ENCODE data around the gene KLHL10.

Gene KLHL10

DNA sequence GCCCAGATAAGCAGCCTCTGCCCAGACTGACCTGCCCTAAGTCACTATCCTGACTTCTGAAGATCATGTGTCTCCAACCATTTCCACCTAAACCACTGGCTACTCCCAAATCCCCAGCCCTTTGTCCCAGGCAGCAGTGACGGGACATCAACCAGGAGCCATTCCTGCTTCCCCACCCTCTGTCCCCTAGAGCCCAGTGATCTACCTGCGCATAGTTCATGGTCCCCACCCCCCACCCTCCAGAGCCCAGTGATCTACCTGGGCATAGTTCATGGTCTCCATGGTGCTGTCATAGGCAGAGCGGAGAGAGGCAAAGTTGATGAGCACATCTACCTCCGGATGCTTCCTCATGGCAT lies 54.4 kb downstream of the KLHL10 start:
- no peak for DNase-seq (ENCODE audit: extremely low read depth, low read depth)
- TF ChIP-seq, protein P1, sequence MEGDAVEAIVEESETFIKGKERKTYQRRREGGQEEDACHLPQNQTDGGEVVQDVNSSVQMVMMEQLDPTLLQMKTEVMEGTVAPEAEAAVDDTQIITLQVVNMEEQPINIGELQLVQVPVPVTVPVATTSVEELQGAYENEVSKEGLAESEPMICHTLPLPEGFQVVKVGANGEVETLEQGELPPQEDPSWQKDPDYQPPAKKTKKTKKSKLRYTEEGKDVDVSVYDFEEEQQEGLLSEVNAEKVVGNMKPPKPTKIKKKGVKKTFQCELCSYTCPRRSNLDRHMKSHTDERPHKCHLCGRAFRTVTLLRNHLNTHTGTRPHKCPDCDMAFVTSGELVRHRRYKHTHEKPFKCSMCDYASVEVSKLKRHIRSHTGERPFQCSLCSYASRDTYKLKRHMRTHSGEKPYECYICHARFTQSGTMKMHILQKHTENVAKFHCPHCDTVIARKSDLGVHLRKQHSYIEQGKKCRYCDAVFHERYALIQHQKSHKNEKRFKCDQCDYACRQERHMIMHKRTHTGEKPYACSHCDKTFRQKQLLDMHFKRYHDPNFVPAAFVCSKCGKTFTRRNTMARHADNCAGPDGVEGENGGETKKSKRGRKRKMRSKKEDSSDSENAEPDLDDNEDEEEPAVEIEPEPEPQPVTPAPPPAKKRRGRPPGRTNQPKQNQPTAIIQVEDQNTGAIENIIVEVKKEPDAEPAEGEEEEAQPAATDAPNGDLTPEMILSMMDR (IDR thresholded peaks at IDR 0.05; ENCODE audit: low read depth, low read length, missing control alignments), result no peak
- H3K4me3 ChIP-seq (replicated peaks; ENCODE audit: low read depth, low read length), result no peak overlapping the region

DNA sequence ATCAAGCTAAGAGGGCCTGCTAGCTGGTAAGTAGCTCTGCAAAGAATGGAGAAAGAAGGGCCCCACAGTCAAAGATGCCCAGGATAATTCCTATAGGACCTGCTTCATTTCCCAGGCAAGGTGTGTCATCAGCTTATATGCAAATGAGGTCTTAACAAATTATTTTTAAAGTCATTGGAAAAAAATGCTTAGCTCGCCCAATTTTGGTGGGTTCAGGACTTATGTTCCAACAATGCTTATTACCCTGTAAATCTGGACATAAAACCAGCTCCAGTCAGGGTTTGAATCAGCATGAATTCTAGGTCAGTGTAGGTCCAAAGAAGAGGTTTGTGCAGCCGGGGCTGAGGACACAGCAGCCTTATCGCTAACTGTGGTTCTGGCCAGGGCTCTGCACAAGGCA lies 55.8 kb downstream of the KLHL10 start:
- TF ChIP-seq, protein P1 (IDR thresholded peaks at IDR 0.05; ENCODE audit: low read depth, low read length, missing control alignments), result no peak
- DNase-seq (ENCODE audit: extremely low read depth, low read depth), result no peak
- H3K4me3 ChIP-seq (replicated peaks; ENCODE audit: low read depth, low read length), result no peak overlapping the region

DNA sequence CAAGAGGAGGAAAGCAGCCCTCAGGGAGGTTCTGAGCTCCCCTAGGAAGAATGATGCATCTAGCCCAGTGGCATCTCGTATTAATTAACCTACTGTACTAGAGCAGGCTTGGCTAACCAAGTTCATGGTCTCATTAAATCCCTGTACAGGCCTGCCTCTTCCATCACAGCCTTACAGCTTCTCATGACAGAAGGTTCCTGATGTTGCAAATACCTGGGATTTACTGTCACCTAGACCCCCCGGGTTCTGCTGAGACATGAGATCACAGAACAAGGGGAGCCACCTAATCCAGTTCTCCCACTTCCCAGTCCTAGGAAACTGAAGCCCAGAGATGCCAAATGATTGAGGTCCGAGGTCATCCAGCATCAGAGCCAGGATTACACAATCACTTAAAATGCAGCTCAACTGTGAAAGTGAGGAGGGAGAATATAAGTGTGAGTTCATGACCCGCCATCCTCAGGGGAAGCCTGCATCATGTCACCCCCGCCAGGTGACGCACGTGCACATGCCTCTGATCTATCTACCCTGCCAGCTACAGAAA lies 57.2 kb downstream of the KLHL10 start:
- DNase-seq (ENCODE audit: extremely low read depth, low read depth), result peak; percentile 78
- TF ChIP-seq, protein P1 (IDR thresholded peaks at IDR 0.05; ENCODE audit: low read depth, low read length, missing control alignments), result no peak
- no peak overlapping the region for H3K4me3 ChIP-seq (replicated peaks; ENCODE audit: low read depth, low read length)

DNA sequence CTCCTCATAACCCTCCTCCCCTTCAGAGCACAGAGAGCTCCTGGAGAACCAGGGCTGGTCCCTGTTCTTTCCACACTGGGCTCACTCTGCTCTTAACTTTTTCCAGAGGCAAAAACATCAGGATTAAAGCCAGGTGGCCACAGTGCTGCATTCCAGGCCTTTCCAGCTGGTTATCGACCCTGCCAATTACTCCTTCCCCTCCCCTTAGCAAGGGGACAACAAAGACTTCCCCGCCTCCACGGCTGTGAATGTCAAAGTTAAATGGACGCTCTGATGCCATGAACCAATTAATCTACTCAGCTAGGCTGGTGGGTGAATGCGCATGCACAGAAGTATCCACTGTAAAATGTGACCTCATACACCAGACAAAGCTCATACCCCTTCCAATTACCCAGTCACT lies 58.0 kb downstream of the KLHL10 start:
- TF ChIP-seq, protein P1 (IDR thresholded peaks at IDR 0.05; ENCODE audit: low read depth, low read length, missing control alignments), result no peak

DNA sequence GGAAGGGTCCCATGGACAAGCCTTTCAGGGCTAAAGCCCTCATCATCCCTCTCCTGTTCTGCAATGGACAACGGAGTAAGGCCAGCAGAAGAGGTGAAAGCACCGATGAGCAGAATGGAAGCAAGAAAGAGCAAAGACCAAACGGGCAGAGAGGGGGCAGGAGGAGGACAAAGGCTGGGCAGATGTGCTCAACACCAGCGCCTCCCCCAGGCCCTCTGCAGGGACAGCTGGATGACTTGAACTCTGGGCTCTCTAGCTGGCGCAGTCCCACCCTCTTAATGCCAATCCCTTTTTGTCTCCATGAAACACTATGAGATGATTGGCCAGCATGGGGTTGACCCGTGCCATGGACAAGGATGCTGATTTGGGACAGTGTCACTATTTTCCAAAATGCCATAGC lies 59.1 kb downstream of the KLHL10 start:
- DNase-seq (ENCODE audit: extremely low read depth, low read depth), result no peak
- TF ChIP-seq, protein P1 (IDR thresholded peaks at IDR 0.05; ENCODE audit: low read depth, low read length, missing control alignments), result no peak
- no peak overlapping the region for H3K4me3 ChIP-seq (replicated peaks; ENCODE audit: low read depth, low read length)

More for the DNA sequence above, 58.0 kb downstream of the KLHL10 start:
- DNase-seq (ENCODE audit: extremely low read depth, low read depth), result no peak
- no peak overlapping the region for H3K4me3 ChIP-seq (replicated peaks; ENCODE audit: low read depth, low read length)
